Hepatocyte (in vitro differentiated cells): Measurements from ENCODE around the gene PHC1.

Experiments used
- CTCF ChIP-seq: fragments of 200-600 bp; sonication (generic); IDR thresholded peaks from 2 replicates; pipeline ENCODE4 v1.5.1; 2016; ENCODE audit warnings: antibody characterized with exemption, mild to moderate bottlenecking; ENCODE audit not compliant: poor library complexity
- EZH2 ChIP-seq: fragments of 200-600 bp; sonication (generic); IDR thresholded peaks from 2 replicates; pipeline ENCODE4 v1.6.1; 2016; ENCODE audit warnings: antibody characterized with exemption, mild to moderate bottlenecking, borderline replicate concordance

- TF ChIP-seq CTCF, result no peak
- no peak for TF ChIP-seq EZH2
Observed at GRCh38 chr12:8917751-8918150, 3.4 kb downstream of the PHC1 start.
